Right ventricle myocardium superior (tissue), 1 donor: Measurements from ENCODE around the gene CUTA. TPM values are rescaled to one million over a fixed set of nuclear protein-coding genes. Genes with fewer than 3 reads are reported as not detected.
"Not testable (repeated sequence)": the region's sequence is repeated elsewhere in the genome, so short reads cannot be mapped to it uniquely, and the experiment has no call there.

ENCODE experiments used
- ATAC-seq: fragments of 200-7000 bp; cut with Tn5 transposase; one replicate; pipeline ENCODE4 v1.9.1; 2020; ENCODE audit warnings: mild to moderate bottlenecking; ENCODE audit not compliant: poor library complexity
- DNase-seq: peaks from one replicate; pipeline ENCODE4 v3.0.0-alpha.2; 2020
- intact Hi-C: fragments of 100-400 bp; cut with DNase I; formaldehyde crosslinking; loops from one replicate; pipeline ENCODE4 v1.11.2; 2022
- microRNA-seq: library from miRNA; unstranded; fragments of <30 nt; microRNA quantifications from one replicate; pipeline ENCODE4 v1.2.0, GENCODE V29; 2020
- total RNA-seq: library from RNA; stranded (reverse); fragmentation: NEBNext Ultra II Directional; extraction: Animal tissue kit (Norgen Biotek cat#: 25700); gene quantifications from one replicate; pipeline ENCODE4 v1.2.1, GENCODE V29; 2021
- donor health status: DM: no; HTN: yes; CAD: no; lungs with severe emphysema.

Gene CUTA
- total RNA-seq, 1 donor from 2014 or later, result 102 TPM

- DNase-seq (no peak), ATAC-seq (no peak)
- intact Hi-C loops, result loop anchor here (2.0 kb wide), 1 partner anchor 37 kb away; no protein-coding TSS in a partner anchor
Observed at GRCh38 chr6:33390173-33390572, 27.7 kb downstream of the CUTA start.

- DNase-seq, result no peak
- intact Hi-C loops, result no loop called here
- peak; percentile 36 for ATAC-seq
Observed at GRCh38 chr6:33384581-33385020, 33.3 kb downstream of the CUTA start.

GRCh38 chr6:33383427-33384185 lies 34.3 kb downstream of the CUTA start:
- no peak for DNase-seq
- intact Hi-C loops, result no loop called here
- no peak for ATAC-seq

GRCh38 chr6:33380272-33380981 lies 37.5 kb downstream of the CUTA start:
- DNase-seq (no peak), ATAC-seq (no peak)
- intact Hi-C loops, result no loop called here

GRCh38 chr6:33379184-33379583 lies 38.7 kb downstream of the CUTA start:
- ATAC-seq, DNase-seq, intact Hi-C loops: not testable (repeated sequence)

- no peak for ATAC-seq
- no peak for DNase-seq
- intact Hi-C loops, result no loop called here
Observed at GRCh38 chr6:33377171-33377570, 40.7 kb downstream of the CUTA start.

- peak; percentile 95 for ATAC-seq
- intact Hi-C loops, result no loop called here
- DNase-seq, result peak; percentile 74
Observed at GRCh38 chr6:33375143-33375671, 42.7 kb downstream of the CUTA start.

- intact Hi-C loops, result no loop called here
- DNase-seq (no peak), ATAC-seq (no peak)
Observed at GRCh38 chr6:33373960-33374910, 43.7 kb downstream of the CUTA start.

- ATAC-seq (no peak), DNase-seq (no peak)
- intact Hi-C loops, result no loop called here
Observed at GRCh38 chr6:33372526-33373123, 45.3 kb downstream of the CUTA start.

GRCh38 chr6:33371901-33372300 lies 46.0 kb downstream of the CUTA start:
- ATAC-seq, intact Hi-C loops: not testable (repeated sequence)

GRCh38 chr6:33367715-33368025 lies 50.2 kb downstream of the CUTA start:
- DNase-seq, intact Hi-C loops, ATAC-seq: not testable (repeated sequence)

More at GRCh38 chr6:33371901-33372300, 46.0 kb downstream of the CUTA start:
- not testable (repeated sequence) for DNase-seq

GRCh38 chr6:33367009-33367714 lies 50.7 kb downstream of the CUTA start:
- no peak for ATAC-seq

More at GRCh38 chr6:33367009-33367714, 50.7 kb downstream of the CUTA start:
- intact Hi-C loops, result no loop called here
- no peak for DNase-seq

Small RNA genes within 50 kb of the gene (microRNA-seq; reads per million reads assigned to microRNA genes)
- gene MIR5004, result not detected

Other genes starting within 250 kb of the CUTA start
- 0.94 TPM for gene COL11A2, start 225.6 kb downstream of the CUTA start, total RNA-seq
- 37.9 TPM for gene RXRB, start 217.4 kb downstream of the CUTA start, total RNA-seq
- 46.0 TPM for gene SLC39A7, start 217.2 kb downstream of the CUTA start, total RNA-seq
- 25.1 TPM for gene HSD17B8, start 213.5 kb downstream of the CUTA start, total RNA-seq
- 26.4 TPM for gene RING1, start 209.6 kb downstream of the CUTA start, total RNA-seq
- 30.4 TPM for gene VPS52, start 146.2 kb downstream of the CUTA start, total RNA-seq
- gene RPS18, start 146.0 kb downstream of the CUTA start, total RNA-seq, result 863 TPM
- gene B3GALT4, start 141.0 kb downstream of the CUTA start, total RNA-seq, result 8.3 TPM
- gene WDR46, start 128.9 kb downstream of the CUTA start, total RNA-seq, result 12.8 TPM
- 44.4 TPM for gene PFDN6, start 128.5 kb downstream of the CUTA start, total RNA-seq
- gene RGL2, start 119.2 kb downstream of the CUTA start, total RNA-seq, result 60.5 TPM
- gene TAPBP, start 104.0 kb downstream of the CUTA start, total RNA-seq, result 78.2 TPM
- gene ZBTB22, start 100.4 kb downstream of the CUTA start, total RNA-seq, result 11.6 TPM
- 18.2 TPM for gene DAXX, start 95.1 kb downstream of the CUTA start, total RNA-seq
- 0.97 TPM for gene KIFC1, start 26.3 kb downstream of the CUTA start, total RNA-seq
- 50.6 TPM for gene PHF1, start 7.1 kb downstream of the CUTA start, total RNA-seq
- 4.8 TPM for gene SYNGAP1, start 2.0 kb upstream of the CUTA start, total RNA-seq
- 4.3 TPM for gene ZBTB9, start 36.5 kb upstream of the CUTA start, total RNA-seq
- gene BAK1, start 162.2 kb upstream of the CUTA start, total RNA-seq, result 25.0 TPM
- gene ITPR3, start 203.2 kb upstream of the CUTA start, total RNA-seq, result 6.0 TPM